Uterus (tissue), 4 donors: ENCODE results near the gene ATP11A. TPM values are rescaled to one million over a fixed set of nuclear protein-coding genes. Genes with fewer than 3 reads are reported as not detected.

Source experiments
- DNase-seq, 2 donors: peaks; one replicate each; pipeline ENCODE4 v3.0.0-alpha.2; 2019 to 2020
- H3K27ac ChIP-seq, 2 donors: fragments of 200-600 bp; sonication (generic); 1 replicate in 1 of 2; 2 replicates in 1 of 2; pipeline ENCODE4 v1.5.1; 2016 to 2018
- H3K27me3 ChIP-seq, 2 donors: fragments of 200-600 bp; sonication (generic); one replicate each; pipeline ENCODE4 v1.5.1; 2018 to 2019; ENCODE audit warnings: control low read depth in 1 of 2
- H3K36me3 ChIP-seq, 2 donors: fragments of 200-600 bp; sonication (generic); one replicate each; pipeline ENCODE4 v1.5.1; 2019; ENCODE audit warnings: control low read depth in 1 of 2
- H3K4me1 ChIP-seq, 2 donors: fragments of 200-600 bp; sonication (generic); one replicate each; pipeline ENCODE4 v1.5.1; 2018 to 2019; ENCODE audit warnings: control low read depth in 1 of 2
- H3K4me3 ChIP-seq, 2 donors: fragments of 200-600 bp; sonication (generic); 1 replicate in 1 of 2; 2 replicates in 1 of 2; pipeline ENCODE4 v1.5.1; 2018 to 2019; ENCODE audit warnings: mild to moderate bottlenecking in 1 of 2
- H3K9me3 ChIP-seq, 2 donors: fragments of 200-600 bp; sonication (generic); one replicate each; pipeline ENCODE4 v1.5.1; 2019; ENCODE audit warnings: control low read depth in 1 of 2
- POLR2A ChIP-seq, 2 donors: fragments of 450-650 bp; IDR thresholded peaks; one replicate each; pipeline ENCODE4 v1.6.1; 2016; ENCODE audit warnings: antibody characterized with exemption in 2 of 2, mild to moderate bottlenecking in 1 of 2, moderate library complexity in 1 of 2
- intact Hi-C: fragments of 100-400 bp; cut with DNase I; formaldehyde crosslinking; loops from one replicate; pipeline ENCODE4 v1.15.1; 2023; ENCODE audit warnings: low total_unique reads
- total RNA-seq, 4 donors: library from RNA; depleted of rRNA in 3 of 4; stranded (reverse); fragments of >200 nt in 3 of 4; gene quantifications; one replicate each; pipeline versions ENCODE4 v1.1.0 to v1.2.4, GENCODE V29; 2014 to 2023
- TF ChIP-seq, protein P1 (sequence below), 4 experiments: fragments of 200-600 bp in 2 of 4; fragments of 450-650 bp in 2 of 4; sonication (generic) in 2 of 4; IDR thresholded peaks; one replicate each; pipeline ENCODE4 v1.5.1; 2016 to 2019; ENCODE audit warnings: antibody characterized with exemption in 4 of 4, mild to moderate bottlenecking in 2 of 4, moderate library complexity in 1 of 4
- donor health status: DM: yes; HTN: yes; CAD: no.

The ATP11A gene
- total RNA-seq, 4 donors from 2014 or later: 12.8 to 149 (median 22.8) TPM

DNA sequence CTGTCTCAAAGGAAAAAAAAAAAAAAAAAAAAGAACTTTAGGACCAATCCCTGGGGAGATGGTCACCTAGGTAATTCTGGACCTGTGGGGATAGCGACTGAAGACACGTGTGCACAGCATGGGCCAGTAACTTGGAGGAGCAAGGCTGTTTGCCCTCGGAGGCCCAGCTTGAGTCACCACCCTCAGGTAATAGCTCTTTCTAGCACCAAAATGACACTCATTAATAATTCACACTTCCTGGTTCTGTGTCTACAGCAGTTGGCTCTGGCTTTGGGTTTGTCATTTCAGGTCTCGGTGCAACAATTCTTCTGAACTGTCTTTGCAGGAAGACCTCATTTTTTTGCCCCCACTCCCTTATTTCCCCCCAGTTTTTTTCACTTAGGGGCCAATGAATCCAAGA is 3.9 kb upstream of the ATP11A start:
- no peak for DNase-seq
- Histone ChIP-seq H3K4me1 (no peaks in the 10 kb centered on the region), H3K36me3 (no peaks in the 10 kb centered on the region), H3K27ac (no peak overlapping the region), H3K9me3 (no peaks in the 10 kb centered on the region), H3K4me3 (no peak overlapping the region), H3K27me3 (no peaks in the 10 kb centered on the region)
- intact Hi-C loops: no loop called here
- TF ChIP-seq POLR2A (IDR thresholded peaks at IDR 0.05): no peak
- TF ChIP-seq, protein P1, sequence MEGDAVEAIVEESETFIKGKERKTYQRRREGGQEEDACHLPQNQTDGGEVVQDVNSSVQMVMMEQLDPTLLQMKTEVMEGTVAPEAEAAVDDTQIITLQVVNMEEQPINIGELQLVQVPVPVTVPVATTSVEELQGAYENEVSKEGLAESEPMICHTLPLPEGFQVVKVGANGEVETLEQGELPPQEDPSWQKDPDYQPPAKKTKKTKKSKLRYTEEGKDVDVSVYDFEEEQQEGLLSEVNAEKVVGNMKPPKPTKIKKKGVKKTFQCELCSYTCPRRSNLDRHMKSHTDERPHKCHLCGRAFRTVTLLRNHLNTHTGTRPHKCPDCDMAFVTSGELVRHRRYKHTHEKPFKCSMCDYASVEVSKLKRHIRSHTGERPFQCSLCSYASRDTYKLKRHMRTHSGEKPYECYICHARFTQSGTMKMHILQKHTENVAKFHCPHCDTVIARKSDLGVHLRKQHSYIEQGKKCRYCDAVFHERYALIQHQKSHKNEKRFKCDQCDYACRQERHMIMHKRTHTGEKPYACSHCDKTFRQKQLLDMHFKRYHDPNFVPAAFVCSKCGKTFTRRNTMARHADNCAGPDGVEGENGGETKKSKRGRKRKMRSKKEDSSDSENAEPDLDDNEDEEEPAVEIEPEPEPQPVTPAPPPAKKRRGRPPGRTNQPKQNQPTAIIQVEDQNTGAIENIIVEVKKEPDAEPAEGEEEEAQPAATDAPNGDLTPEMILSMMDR (IDR thresholded peaks at IDR 0.05): no peak

DNA sequence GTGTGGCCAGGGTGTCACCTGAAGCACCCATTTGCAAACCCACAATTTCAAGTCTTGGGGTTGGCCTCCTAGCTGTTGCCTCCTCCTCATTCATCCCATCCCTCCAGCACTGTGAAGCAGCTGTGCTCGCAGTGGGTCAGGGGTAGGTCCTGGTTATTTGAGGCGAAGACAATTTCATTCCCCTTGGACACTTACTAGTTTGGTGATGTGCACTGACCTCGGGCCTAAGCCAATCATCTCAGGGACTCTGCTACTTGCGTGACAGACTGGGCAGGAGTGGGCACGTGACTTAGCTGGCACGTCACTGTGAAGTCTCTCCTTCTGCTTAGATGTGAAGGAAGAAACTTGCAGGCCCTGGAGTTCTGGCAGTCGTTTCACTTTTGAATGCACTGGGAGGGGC is 3.5 kb upstream of the ATP11A start:
- TF ChIP-seq POLR2A (IDR thresholded peaks at IDR 0.05): no peak
- TF ChIP-seq, protein P1 (IDR thresholded peaks at IDR 0.05): no peak
- H3K4me1 ChIP-seq: no peaks in the 10 kb centered on the region
- no peaks in the 10 kb centered on the region for H3K36me3 ChIP-seq
- no peaks in the 10 kb centered on the region for H3K27me3 ChIP-seq
- H3K27ac ChIP-seq: no peak overlapping the region
- H3K9me3 ChIP-seq: no peaks in the 10 kb centered on the region
- no peak overlapping the region for H3K4me3 ChIP-seq
- intact Hi-C loops: no loop called here
- no peak for DNase-seq

GRCh38 chr13:112686987-112687386 is 2.9 kb upstream of the ATP11A start:
- no peak for TF ChIP-seq POLR2A (IDR thresholded peaks at IDR 0.05)
- TF ChIP-seq, protein P1 (IDR thresholded peaks at IDR 0.05): no peak
- Histone ChIP-seq H3K27me3 (no peaks in the 10 kb centered on the region), H3K9me3 (no peaks in the 10 kb centered on the region), H3K4me1 (no peaks in the 10 kb centered on the region), H3K4me3 (no peak overlapping the region), H3K27ac (no peak overlapping the region), H3K36me3 (no peaks in the 10 kb centered on the region)
- intact Hi-C loops: no loop called here
- no peak for DNase-seq

DNA sequence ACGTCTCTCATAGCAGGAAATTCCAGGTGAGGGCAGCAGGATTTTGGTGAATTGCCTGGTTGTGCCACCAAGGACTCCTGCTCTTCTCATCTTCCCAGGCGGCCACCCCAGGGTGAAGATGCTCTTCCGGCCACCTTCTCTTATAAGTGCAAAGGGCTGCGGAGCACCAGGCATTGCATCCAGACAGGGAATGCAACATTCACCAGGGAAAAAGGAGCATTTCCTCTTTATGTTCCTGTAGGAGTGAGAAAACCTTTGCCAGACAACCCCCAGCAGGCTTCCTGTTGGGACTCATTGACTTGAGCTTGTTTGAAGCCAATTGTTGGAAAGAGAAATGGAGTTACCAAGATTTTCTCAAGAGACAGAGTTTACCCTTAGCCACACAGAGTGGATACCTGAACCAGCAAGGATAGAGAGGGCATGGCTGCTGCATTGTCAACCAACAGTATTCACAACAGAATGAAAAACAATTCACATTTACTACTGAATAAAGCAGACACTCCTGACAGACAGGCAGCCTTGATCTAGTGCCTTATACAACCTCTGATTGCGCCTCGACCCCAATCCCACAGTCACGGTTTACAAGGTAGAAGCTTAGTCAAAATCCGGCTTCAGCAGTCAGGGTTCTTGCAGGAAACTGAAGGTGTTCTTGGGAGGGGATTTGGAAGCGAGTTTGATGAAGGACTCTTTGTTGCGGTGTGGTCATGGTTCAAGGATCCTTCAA is 1.8 kb upstream of the ATP11A start:
- Histone ChIP-seq H3K4me3 (no peak overlapping the region), H3K9me3 (no peaks in the 10 kb centered on the region), H3K27ac (peak overlapping the region in 1 of 2 donors; percentile 92), H3K4me1 (no peaks in the 10 kb centered on the region), H3K27me3 (no peaks in the 10 kb centered on the region), H3K36me3 (no peaks in the 10 kb centered on the region)
- TF ChIP-seq, protein P1 (IDR thresholded peaks at IDR 0.05): no peak
- TF ChIP-seq POLR2A (IDR thresholded peaks at IDR 0.05): no peak
- DNase-seq: no peak
- intact Hi-C loops: no loop called here

DNA sequence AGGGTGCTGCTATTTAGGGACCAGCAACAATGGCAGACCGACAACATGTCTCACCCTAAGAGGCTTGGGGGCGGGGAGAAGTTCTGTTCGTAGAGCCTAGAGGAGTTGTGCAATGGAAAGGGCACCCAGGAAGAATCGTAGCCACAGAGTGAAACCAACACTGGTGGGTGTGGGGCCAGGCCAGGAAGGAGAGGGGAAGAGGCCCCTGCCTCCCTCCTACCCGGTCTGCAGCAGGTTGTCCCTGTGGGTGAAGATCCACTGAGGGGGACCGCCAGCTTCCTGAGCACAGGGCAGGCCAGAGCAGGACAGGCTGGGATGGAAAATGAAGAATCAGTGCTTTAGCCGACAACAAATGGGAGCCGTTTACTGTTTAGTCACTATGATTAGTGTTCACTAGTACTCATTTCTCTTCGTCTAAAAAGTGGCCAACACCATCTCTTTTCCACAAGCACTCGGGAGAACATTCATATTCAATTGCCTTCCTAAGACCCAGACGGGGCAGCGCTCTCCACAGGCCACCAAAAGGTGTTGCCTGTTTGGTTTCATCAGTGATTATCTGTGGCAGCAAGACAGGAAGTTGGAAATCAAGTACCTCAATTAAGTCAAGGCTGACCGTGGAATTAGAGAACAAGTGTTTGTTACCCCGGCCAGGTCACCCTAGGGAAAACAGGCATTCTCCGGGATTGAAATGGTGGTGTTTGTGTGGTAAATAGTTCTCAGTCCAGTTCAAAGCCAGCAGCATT is 1.1 kb upstream of the ATP11A start:
- H3K27ac ChIP-seq: peak overlapping the region; percentile 92 to 94
- no peak for TF ChIP-seq POLR2A (IDR thresholded peaks at IDR 0.05)
- TF ChIP-seq, protein P1 (IDR thresholded peaks at IDR 0.05): no peak
- no peaks in the 10 kb centered on the region for H3K36me3 ChIP-seq
- no peak for DNase-seq
- H3K4me1 ChIP-seq: no peaks in the 10 kb centered on the region
- H3K4me3 ChIP-seq: peak overlapping the region; percentile 64 to 67
- no peaks in the 10 kb centered on the region for H3K9me3 ChIP-seq
- no peaks in the 10 kb centered on the region for H3K27me3 ChIP-seq
- intact Hi-C loops: no loop called here
